ENCODE results near the gene SHC3.

GRCh38 chr9:89106224-89106851 is 72.3 kb downstream of the SHC3 start:
- TF ChIP-seq CTCF (IDR thresholded peaks at IDR 0.05) (no peak), POLR2A (IDR thresholded peaks at IDR 0.05) (no peak)
